ENCODE data around the gene ADGRA1.
A peak's percentile ranks its signal among the peaks of the same experiment; 100 is the strongest.
"Not testable (repeated sequence)": the region's sequence is repeated elsewhere in the genome, so short reads cannot be mapped to it uniquely, and the experiment has no call there.

The ADGRA1 gene

GRCh38 chr10:133168617-133169031, 80.9 kb downstream of the ADGRA1 start:
- TF ChIP-seq SPI1 (IDR thresholded peaks at IDR 0.05; ENCODE audit: low read depth, low read length) (no peak), PAX5 (IDR thresholded peaks at IDR 0.05; ENCODE audit: insufficient read depth, low read length, severe bottlenecking) (no peak), POU2F2 (IDR thresholded peaks at IDR 0.05; ENCODE audit: low read depth, low read length) (no peak), POLR2A (IDR thresholded peaks at IDR 0.05; ENCODE audit: low read depth, low read length) (no peak), TAF1 (IDR thresholded peaks at IDR 0.05; ENCODE audit: low read depth, low read length) (no peak), POLR2AphosphoS5 (IDR thresholded peaks at IDR 0.05; ENCODE audit: low read depth, low read length) (no peak)
- FAIRE-seq: no peak
- DNase-seq (ENCODE audit: insufficient read length, low spot score): no peak

- DNase-seq (ENCODE audit: insufficient read length, low spot score): no peak
- TF ChIP-seq POLR2AphosphoS5 (IDR thresholded peaks at IDR 0.05; ENCODE audit: low read depth, low read length) (no peak), PAX5 (IDR thresholded peaks at IDR 0.05; ENCODE audit: insufficient read depth, low read length, severe bottlenecking) (no peak), POU2F2 (IDR thresholded peaks at IDR 0.05; ENCODE audit: low read depth, low read length) (no peak), SPI1 (IDR thresholded peaks at IDR 0.05; ENCODE audit: low read depth, low read length) (no peak), POLR2A (IDR thresholded peaks at IDR 0.05; ENCODE audit: low read depth, low read length) (no peak), TAF1 (IDR thresholded peaks at IDR 0.05; ENCODE audit: low read depth, low read length) (no peak)
- FAIRE-seq: no peak
Observed at GRCh38 chr10:133169173-133169947, 81.6 kb downstream of the ADGRA1 start.

GRCh38 chr10:133170092-133170491, 82.4 kb downstream of the ADGRA1 start:
- TF ChIP-seq POLR2AphosphoS5 (IDR thresholded peaks at IDR 0.05; ENCODE audit: low read depth, low read length) (no peak), POU2F2 (IDR thresholded peaks at IDR 0.05; ENCODE audit: low read depth, low read length) (no peak), POLR2A (IDR thresholded peaks at IDR 0.05; ENCODE audit: low read depth, low read length) (no peak), PAX5 (IDR thresholded peaks at IDR 0.05; ENCODE audit: insufficient read depth, low read length, severe bottlenecking) (no peak), SPI1 (IDR thresholded peaks at IDR 0.05; ENCODE audit: low read depth, low read length) (no peak), TAF1 (IDR thresholded peaks at IDR 0.05; ENCODE audit: low read depth, low read length) (no peak)
- no peak for FAIRE-seq
- no peak for DNase-seq (ENCODE audit: insufficient read length, low spot score)

GRCh38 chr10:133173860-133174640, 86.3 kb downstream of the ADGRA1 start:
- FAIRE-seq: no peak
- TF ChIP-seq POLR2A (IDR thresholded peaks at IDR 0.05; ENCODE audit: low read depth, low read length): no peak
- TF ChIP-seq POU2F2 (IDR thresholded peaks at IDR 0.05; ENCODE audit: low read depth, low read length): no peak
- no peak for TF ChIP-seq POLR2AphosphoS5 (IDR thresholded peaks at IDR 0.05; ENCODE audit: low read depth, low read length)
- TF ChIP-seq SPI1 (IDR thresholded peaks at IDR 0.05; ENCODE audit: low read depth, low read length): no peak
- no peak for TF ChIP-seq PAX5 (IDR thresholded peaks at IDR 0.05; ENCODE audit: insufficient read depth, low read length, severe bottlenecking)
- TF ChIP-seq TAF1 (IDR thresholded peaks at IDR 0.05; ENCODE audit: low read depth, low read length): no peak
- DNase-seq (ENCODE audit: insufficient read length, low spot score): no peak

GRCh38 chr10:133174689-133175263, 87.1 kb downstream of the ADGRA1 start:
- FAIRE-seq (peak; percentile 20), DNase-seq (ENCODE audit: insufficient read length, low spot score) (no peak)
- no peak for TF ChIP-seq PAX5 (IDR thresholded peaks at IDR 0.05; ENCODE audit: insufficient read depth, low read length, severe bottlenecking)
- TF ChIP-seq POLR2A (IDR thresholded peaks at IDR 0.05; ENCODE audit: low read depth, low read length): no peak
- no peak for TF ChIP-seq TAF1 (IDR thresholded peaks at IDR 0.05; ENCODE audit: low read depth, low read length)
- no peak for TF ChIP-seq POU2F2 (IDR thresholded peaks at IDR 0.05; ENCODE audit: low read depth, low read length)
- TF ChIP-seq POLR2AphosphoS5 (IDR thresholded peaks at IDR 0.05; ENCODE audit: low read depth, low read length): no peak
- no peak for TF ChIP-seq SPI1 (IDR thresholded peaks at IDR 0.05; ENCODE audit: low read depth, low read length)

- DNase-seq (ENCODE audit: insufficient read length, low spot score); FAIRE-seq: not testable (repeated sequence)
Observed at GRCh38 chr10:133175624-133176023, 87.9 kb downstream of the ADGRA1 start.

- FAIRE-seq (no peak), DNase-seq (ENCODE audit: insufficient read length, low spot score) (no peak)
- TF ChIP-seq TAF1 (IDR thresholded peaks at IDR 0.05; ENCODE audit: low read depth, low read length) (no peak), SPI1 (IDR thresholded peaks at IDR 0.05; ENCODE audit: low read depth, low read length) (no peak), POLR2AphosphoS5 (IDR thresholded peaks at IDR 0.05; ENCODE audit: low read depth, low read length) (no peak), PAX5 (IDR thresholded peaks at IDR 0.05; ENCODE audit: insufficient read depth, low read length, severe bottlenecking) (no peak), POLR2A (IDR thresholded peaks at IDR 0.05; ENCODE audit: low read depth, low read length) (no peak), POU2F2 (IDR thresholded peaks at IDR 0.05; ENCODE audit: low read depth, low read length) (no peak)
Observed at GRCh38 chr10:133176546-133176945, 88.8 kb downstream of the ADGRA1 start.

- no peak for DNase-seq (ENCODE audit: insufficient read length, low spot score)
- FAIRE-seq: peak; percentile 74
- TF ChIP-seq POLR2AphosphoS5 (IDR thresholded peaks at IDR 0.05; ENCODE audit: low read depth, low read length) (no peak), SPI1 (IDR thresholded peaks at IDR 0.05; ENCODE audit: low read depth, low read length) (no peak), TAF1 (IDR thresholded peaks at IDR 0.05; ENCODE audit: low read depth, low read length) (no peak), POLR2A (IDR thresholded peaks at IDR 0.05; ENCODE audit: low read depth, low read length) (no peak), PAX5 (IDR thresholded peaks at IDR 0.05; ENCODE audit: insufficient read depth, low read length, severe bottlenecking) (no peak), POU2F2 (IDR thresholded peaks at IDR 0.05; ENCODE audit: low read depth, low read length) (no peak)
Observed at GRCh38 chr10:133177380-133178157, 89.8 kb downstream of the ADGRA1 start.
